Left ventricle myocardium inferior (tissue), 1 donor: ENCODE measurements around the gene NOS1AP. TPM values are rescaled to one million over a fixed set of nuclear protein-coding genes. Genes with fewer than 3 reads are reported as not detected.

Experiments used
- DNase-seq: peaks from one replicate; pipeline ENCODE4 v3.0.0-alpha.2; 2020
- H3K27ac ChIP-seq: fragments of 200-600 bp; replicated peaks from 2 replicates; pipeline ENCODE4 v1.8.0; 2021
- H3K27me3 ChIP-seq: fragments of 200-600 bp; 2 replicates; pipeline ENCODE4 v1.8.0; 2021; ENCODE audit warnings: low read depth
- H3K36me3 ChIP-seq: fragments of 200-600 bp; 2 replicates; pipeline ENCODE4 v1.8.0; 2021
- H3K4me1 ChIP-seq: fragments of 200-600 bp; 2 replicates; pipeline ENCODE4 v1.8.0; 2021
- H3K4me3 ChIP-seq: fragments of 200-600 bp; 2 replicates; pipeline ENCODE4 v1.8.0; 2021; ENCODE audit warnings: mild to moderate bottlenecking, moderate library complexity
- H3K9me3 ChIP-seq: fragments of 200-600 bp; replicated peaks from 2 replicates; pipeline ENCODE4 v1.8.0; 2021
- intact Hi-C: fragments of 100-400 bp; cut with micrococcal nuclease; formaldehyde crosslinking; loops from one replicate; pipeline ENCODE4 v1.11.0; 2022
- total RNA-seq: library from RNA; stranded (reverse); fragmentation: NEBNext Ultra II Directional; extraction: Animal tissue kit (Norgen Biotek cat#: 25700); gene quantifications from one replicate; pipeline ENCODE4 v1.2.1, GENCODE V29; 2021
- TF ChIP-seq, protein P1 (sequence below): fragments of 200-600 bp; IDR thresholded peaks from 2 replicates; pipeline ENCODE4 v1.8.0; 2021; ENCODE audit warnings: antibody characterized with exemption, mild to moderate bottlenecking, borderline replicate concordance
- donor health status: DM: no; HTN: yes; CAD: no; lungs with severe emphysema.

NOS1AP gene
- total RNA-seq, 1 donor from 2014 or later: 6.2 TPM

GRCh38 chr1:162314206-162314605, 244.7 kb downstream of the NOS1AP start:
- DNase-seq: no peak
- H3K4me3 ChIP-seq: no peak overlapping the region
- H3K4me1 ChIP-seq: no peaks in the 10 kb centered on the region
- no peaks in the 10 kb centered on the region for H3K27me3 ChIP-seq
- H3K36me3 ChIP-seq: no peaks in the 10 kb centered on the region
- H3K9me3 ChIP-seq: no peaks in the 10 kb centered on the region
- TF ChIP-seq, protein P1, sequence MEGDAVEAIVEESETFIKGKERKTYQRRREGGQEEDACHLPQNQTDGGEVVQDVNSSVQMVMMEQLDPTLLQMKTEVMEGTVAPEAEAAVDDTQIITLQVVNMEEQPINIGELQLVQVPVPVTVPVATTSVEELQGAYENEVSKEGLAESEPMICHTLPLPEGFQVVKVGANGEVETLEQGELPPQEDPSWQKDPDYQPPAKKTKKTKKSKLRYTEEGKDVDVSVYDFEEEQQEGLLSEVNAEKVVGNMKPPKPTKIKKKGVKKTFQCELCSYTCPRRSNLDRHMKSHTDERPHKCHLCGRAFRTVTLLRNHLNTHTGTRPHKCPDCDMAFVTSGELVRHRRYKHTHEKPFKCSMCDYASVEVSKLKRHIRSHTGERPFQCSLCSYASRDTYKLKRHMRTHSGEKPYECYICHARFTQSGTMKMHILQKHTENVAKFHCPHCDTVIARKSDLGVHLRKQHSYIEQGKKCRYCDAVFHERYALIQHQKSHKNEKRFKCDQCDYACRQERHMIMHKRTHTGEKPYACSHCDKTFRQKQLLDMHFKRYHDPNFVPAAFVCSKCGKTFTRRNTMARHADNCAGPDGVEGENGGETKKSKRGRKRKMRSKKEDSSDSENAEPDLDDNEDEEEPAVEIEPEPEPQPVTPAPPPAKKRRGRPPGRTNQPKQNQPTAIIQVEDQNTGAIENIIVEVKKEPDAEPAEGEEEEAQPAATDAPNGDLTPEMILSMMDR: no peak
- no peak overlapping the region for H3K27ac ChIP-seq
- intact Hi-C loops: no loop called here

DNA sequence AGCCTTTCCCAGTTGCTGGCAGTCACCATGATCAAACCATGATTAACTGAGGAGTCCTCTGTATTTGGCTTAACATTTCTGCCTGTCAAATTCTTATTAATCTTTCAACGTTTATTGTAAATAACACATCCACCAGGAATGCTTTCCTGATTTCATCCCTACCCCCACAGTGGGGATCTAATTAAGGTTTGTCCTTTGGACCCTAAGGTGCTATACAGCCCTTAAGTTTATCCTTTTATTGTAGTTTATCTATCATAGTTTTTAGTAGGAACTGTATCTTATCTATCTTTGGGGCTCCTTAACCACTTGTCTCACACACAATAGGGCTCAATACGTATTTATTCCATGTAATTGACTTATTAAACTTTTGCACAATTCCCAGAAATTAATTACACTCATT, 246.2 kb downstream of the NOS1AP start:
- H3K27ac ChIP-seq: no peak overlapping the region
- no peaks in the 10 kb centered on the region for H3K9me3 ChIP-seq
- intact Hi-C loops: no loop called here
- H3K4me3 ChIP-seq: no peak overlapping the region
- no peaks in the 10 kb centered on the region for H3K27me3 ChIP-seq
- no peaks in the 10 kb centered on the region for H3K36me3 ChIP-seq
- DNase-seq: no peak
- TF ChIP-seq, protein P1: no peak
- H3K4me1 ChIP-seq: no peaks in the 10 kb centered on the region

DNA sequence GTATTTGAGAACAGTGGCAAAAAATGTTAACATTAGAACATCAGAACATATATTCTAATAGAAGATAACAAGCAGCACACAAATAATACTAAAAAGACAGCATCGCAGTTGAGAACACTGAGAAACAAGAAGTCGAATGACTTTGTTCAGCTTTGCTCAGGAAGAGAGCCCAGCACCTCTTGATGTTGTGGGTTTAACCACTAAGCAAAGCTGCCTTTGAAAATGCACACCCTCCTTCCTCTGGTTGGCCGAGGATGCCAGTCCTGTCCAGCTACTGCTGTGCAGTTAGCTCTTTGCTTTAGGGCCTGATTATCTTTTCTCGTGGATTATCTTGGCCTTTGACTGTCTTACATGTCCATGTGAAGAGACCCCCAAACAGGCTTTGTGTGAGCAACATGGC, 246.7 kb downstream of the NOS1AP start:
- DNase-seq: no peak
- Histone ChIP-seq H3K27me3 (no peaks in the 10 kb centered on the region), H3K4me3 (no peak overlapping the region), H3K9me3 (no peaks in the 10 kb centered on the region), H3K27ac (no peak overlapping the region), H3K4me1 (no peaks in the 10 kb centered on the region), H3K36me3 (no peaks in the 10 kb centered on the region)
- intact Hi-C loops: no loop called here
- TF ChIP-seq, protein P1: no peak

DNA sequence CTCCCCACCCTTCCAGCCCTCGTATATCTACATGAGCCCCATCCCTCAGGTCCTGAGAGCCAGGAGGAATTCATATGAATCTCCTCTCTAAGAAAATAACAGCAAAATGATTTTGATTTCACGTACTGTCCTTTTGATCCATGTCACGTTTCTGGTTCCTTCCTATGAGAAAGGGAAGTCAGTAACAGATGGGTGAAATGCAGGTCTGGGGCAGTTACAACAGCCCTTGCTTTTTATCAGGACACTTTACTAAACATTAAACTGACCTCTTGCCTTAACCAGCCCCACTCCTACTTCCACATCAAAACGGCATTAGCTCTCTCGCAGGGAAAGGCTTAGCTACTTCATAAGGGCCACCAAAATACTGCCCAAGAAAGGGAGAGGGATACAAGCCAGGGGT, 248.1 kb downstream of the NOS1AP start:
- H3K36me3 ChIP-seq: no peaks in the 10 kb centered on the region
- TF ChIP-seq, protein P1: no peak
- H3K27me3 ChIP-seq: no peaks in the 10 kb centered on the region
- DNase-seq: no peak
- H3K4me3 ChIP-seq: no peak overlapping the region
- H3K9me3 ChIP-seq: no peaks in the 10 kb centered on the region
- no peaks in the 10 kb centered on the region for H3K4me1 ChIP-seq
- H3K27ac ChIP-seq: no peak overlapping the region
- intact Hi-C loops: no loop called here

DNA sequence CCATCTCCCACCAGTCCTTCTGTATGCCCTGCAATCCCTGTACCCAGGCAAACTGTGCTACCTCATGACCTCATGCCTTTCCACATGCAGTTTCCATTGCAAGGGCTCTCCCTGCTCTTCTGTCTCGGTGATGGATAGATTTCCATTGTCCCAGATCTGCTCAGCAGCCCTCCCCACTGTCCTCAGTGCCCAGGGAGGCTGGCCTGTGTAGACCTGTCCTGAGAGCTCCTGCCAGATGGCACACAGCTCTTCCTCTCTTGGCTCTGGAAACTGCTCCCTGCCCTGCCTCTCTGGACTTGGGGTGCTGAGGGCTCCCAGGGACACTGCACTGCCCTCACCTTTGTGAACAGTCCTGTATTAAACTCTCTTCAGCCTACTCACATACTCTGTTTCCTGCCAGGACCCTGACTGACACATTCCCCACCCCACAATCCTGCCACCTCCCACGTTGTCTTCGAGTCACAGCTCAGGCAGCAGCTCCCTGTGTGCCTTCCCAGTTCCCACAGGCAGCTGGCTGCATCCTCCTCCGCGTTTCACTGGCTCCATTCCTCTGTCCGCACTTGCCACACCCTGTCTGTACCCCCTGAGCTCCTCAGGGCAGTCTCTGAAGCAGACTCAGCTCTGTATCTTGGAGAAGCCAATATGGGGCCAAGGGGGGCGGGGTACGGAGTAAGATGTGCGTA, 250.1 kb downstream of the NOS1AP start:
- TF ChIP-seq, protein P1: no peak

More for the DNA sequence above, 250.1 kb downstream of the NOS1AP start:
- no peak for DNase-seq
- H3K4me3 ChIP-seq: no peak overlapping the region
- H3K36me3 ChIP-seq: no peaks in the 10 kb centered on the region
- H3K27me3 ChIP-seq: no peaks in the 10 kb centered on the region
- no peaks in the 10 kb centered on the region for H3K4me1 ChIP-seq
- no peaks in the 10 kb centered on the region for H3K9me3 ChIP-seq
- H3K27ac ChIP-seq: no peak overlapping the region
- intact Hi-C loops: no loop called here
